ENCODE measurements around the gene MCF2L.

The MCF2L gene

DNA sequence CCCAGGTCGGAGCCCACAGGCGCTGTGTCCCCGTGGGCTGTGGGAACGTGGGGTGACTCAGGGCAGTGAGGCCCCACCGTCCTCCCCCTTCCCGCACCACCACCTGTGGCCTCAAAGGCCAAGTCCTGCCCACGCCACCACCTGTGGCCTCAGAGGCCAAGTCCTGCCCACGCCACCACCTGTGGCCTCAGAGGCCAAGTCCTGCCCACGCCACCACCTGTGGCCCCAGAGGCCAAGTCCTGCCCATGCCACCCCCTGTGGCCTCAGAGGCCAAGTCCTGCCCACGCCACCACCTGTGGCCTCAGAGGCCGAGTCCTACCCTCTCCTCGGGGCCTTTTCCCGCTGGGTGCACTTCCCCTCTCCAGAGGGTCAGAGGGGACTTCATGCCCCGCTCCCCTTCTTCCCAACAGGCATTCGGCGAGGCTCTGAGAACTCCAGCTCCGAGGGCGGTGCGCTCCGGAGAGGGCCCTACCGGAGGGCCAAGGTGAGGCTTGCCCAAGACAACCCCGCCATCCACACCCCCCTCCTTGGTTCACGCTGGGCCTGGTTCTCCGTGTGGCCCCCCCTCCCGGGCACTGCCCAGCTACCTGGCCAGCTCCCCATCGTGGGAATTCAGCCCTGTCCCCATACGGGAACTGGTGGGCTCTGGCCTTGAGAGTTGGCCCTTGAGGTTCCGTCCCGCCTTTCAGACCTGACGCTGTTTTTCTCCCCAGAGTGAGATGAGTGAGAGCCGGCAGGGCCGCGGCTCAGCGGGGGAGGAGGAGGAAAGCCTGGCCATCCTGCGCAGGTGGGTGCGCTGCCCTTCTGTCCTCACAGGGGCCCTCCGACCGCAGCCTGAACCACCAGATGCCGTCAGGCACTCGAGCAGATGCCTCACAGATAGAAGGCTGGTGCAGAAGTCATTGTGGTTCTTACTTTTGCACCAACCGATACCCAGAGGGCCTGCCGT, 109.2 kb downstream of the MCF2L start:
- no peak for TF ChIP-seq CTCF (IDR thresholded peaks at IDR 0.05)

- no peak for TF ChIP-seq CTCF (IDR thresholded peaks at IDR 0.05)
Measured at GRCh38 chr13:113078902-113079780, 110.1 kb downstream of the MCF2L start.

DNA sequence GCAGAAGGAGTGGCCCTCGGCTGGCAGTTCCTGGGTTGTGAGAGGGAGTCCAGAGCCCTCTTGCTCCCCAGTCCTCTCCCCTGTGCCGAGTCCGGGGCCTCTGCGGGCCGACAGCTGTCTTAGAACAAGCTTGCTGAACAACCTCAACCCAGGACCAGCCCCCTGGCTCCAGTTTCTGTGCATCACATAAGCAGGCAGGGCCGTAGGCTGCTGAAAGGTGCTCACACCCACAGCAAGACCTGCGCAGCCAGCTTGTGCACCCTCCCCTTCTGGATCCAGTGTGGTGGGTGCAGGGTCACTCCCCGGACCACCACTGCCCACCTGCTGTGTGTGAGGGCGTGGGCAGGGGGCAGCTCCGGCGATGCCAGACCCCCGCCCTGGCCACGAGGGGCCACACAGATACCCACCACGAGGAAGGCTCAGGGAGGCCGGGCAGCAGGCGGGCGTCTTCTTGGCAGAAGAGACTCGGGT, 111.4 kb downstream of the MCF2L start:
- no peak for TF ChIP-seq CTCF (IDR thresholded peaks at IDR 0.05)

DNA sequence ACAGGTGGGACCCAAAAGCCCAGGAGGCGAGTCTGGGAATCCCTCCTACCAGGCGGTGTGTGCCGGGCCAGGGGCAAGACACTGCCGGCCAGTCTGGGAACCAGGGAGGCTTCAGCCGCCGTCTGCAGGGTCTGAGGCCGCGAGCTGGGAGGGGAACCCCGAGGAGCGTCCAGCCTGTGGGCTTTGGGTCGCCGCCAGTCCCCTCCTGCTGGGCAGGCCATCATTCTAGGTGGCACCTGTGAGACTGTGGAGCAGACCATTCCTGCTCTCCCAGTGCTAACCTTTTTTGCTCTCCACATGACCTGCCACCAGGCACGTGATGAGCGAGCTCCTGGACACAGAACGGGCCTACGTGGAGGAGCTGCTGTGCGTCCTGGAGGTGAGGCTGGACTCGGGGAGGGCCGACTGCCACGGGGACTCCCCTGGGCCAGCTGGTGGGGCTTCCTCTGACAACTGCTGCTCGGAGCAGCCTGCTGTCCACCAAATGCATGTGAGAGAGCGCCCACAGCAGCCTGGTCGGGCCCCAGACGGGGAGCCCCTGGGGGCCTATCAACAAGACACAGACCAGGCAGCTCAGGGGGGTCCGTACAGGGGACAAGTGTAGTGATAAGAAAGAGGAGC, 112.0 kb downstream of the MCF2L start:
- TF ChIP-seq CTCF (IDR thresholded peaks at IDR 0.05) = no peak

DNA sequence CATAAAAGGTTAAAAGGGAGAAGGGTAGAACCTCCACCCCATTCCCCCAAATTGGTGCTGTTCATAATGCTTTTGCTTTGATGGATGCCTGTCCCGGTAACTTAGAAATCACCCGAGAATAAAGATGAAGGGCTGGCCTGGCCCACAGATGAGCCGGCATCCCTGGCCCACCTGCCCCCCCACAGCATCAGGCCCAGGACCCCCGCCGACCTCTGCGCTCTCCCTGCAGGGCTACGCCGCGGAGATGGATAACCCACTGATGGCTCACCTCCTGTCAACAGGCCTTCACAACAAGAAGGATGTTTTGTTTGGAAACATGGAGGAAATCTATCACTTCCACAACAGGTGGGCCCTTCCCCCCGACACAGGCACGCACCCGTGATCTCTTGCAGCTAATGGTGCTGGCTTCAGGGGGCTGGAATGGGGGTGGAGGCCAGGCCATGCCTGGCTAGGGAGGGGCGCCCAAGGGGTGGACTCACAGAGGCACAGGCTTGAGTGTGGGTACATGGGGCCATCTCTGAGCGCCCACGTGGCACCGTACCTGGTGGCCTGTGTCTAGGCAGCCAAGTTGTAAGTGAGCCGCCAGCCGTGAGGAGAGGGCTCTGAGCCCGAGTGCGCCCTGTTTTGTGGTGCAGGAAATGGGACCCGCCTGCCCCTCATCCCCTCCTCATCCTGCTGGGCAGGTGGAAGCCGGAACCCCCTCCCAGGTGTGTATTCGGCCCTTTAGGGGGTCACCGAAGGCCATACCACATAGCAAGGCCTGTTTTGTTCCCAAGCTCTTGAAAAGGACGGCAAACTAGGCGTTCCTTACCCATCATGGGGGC, 113.4 kb downstream of the MCF2L start:
- no peak for TF ChIP-seq CTCF (IDR thresholded peaks at IDR 0.05)

- no peak for TF ChIP-seq CTCF (IDR thresholded peaks at IDR 0.05)
Measured at GRCh38 chr13:113083022-113083373, 114.0 kb downstream of the MCF2L start.

Data from LNCAP (cell line).